Loucy (cell line): ENCODE measurements around the gene CROCC2.

Source experiments
- H2AFZ ChIP-seq: fragments of 200-600 bp; sonication (generic); 2 replicates; pipeline ENCODE4 v1.6.0; 2016; ENCODE audit warnings: antibody characterized with exemption, mild to moderate bottlenecking, low read length, moderate library complexity
- H3F3A ChIP-seq: fragments of 200-600 bp; 2 replicates; pipeline ENCODE4 v1.6.0; 2016; ENCODE audit warnings: antibody characterized with exemption, low read depth, mild to moderate bottlenecking
- H3K27me3 ChIP-seq: fragments of 200-600 bp; sonication (generic); 2 replicates; pipeline ENCODE4 v1.6.1; 2014; ENCODE audit warnings: low read length, mild to moderate bottlenecking; ENCODE audit not compliant: insufficient read depth, poor library complexity, severe bottlenecking
- H3K36me3 ChIP-seq: fragments of 200-600 bp; sonication (generic); 2 replicates; pipeline ENCODE4 v1.6.1; 2016; ENCODE audit warnings: low read length; ENCODE audit not compliant: insufficient read depth
- H3K4me1 ChIP-seq: fragments of 200-600 bp; sonication (generic); 2 replicates; pipeline ENCODE4 v1.5.1; 2014; ENCODE audit warnings: low read length, mild to moderate bottlenecking; ENCODE audit not compliant: insufficient read depth, poor library complexity, severe bottlenecking
- H3K4me2 ChIP-seq: fragments of 200-600 bp; sonication (generic); 2 replicates; pipeline ENCODE4 v1.6.0; 2014; ENCODE audit warnings: antibody characterized with exemption, low read length, low read depth, mild to moderate bottlenecking; ENCODE audit not compliant: poor library complexity, severe bottlenecking
- H3K4me3 ChIP-seq: fragments of 200-600 bp; sonication (generic); 2 replicates; pipeline ENCODE4 v1.5.1; 2014; ENCODE audit warnings: low read length, mild to moderate bottlenecking, mixed read lengths; ENCODE audit not compliant: poor library complexity, severe bottlenecking
- H3K79me2 ChIP-seq: fragments of 200-600 bp; sonication (generic); 2 replicates; pipeline ENCODE4 v1.6.1; 2014; ENCODE audit warnings: low read length; ENCODE audit not compliant: insufficient read depth
- H3K9ac ChIP-seq: fragments of 200-600 bp; sonication (generic); 2 replicates; pipeline ENCODE4 v1.6.0; 2014; ENCODE audit warnings: mild to moderate bottlenecking, low read depth, low read length, moderate library complexity; ENCODE audit not compliant: poor library complexity, severe bottlenecking
- H3K9me2 ChIP-seq: fragments of 200-600 bp; sonication (generic); replicated peaks from 2 replicates; pipeline ENCODE4 v1.6.1; 2016; ENCODE audit warnings: low read depth, low read length, mixed read lengths
- H3K9me3 ChIP-seq: fragments of 200-600 bp; sonication (generic); 2 replicates; pipeline ENCODE4 v1.6.1; 2014; ENCODE audit warnings: mild to moderate bottlenecking, antibody characterized with exemption, low read length, low read depth; ENCODE audit not compliant: insufficient read depth
- H4K20me1 ChIP-seq: fragments of 200-600 bp; sonication (generic); 2 replicates; pipeline ENCODE4 v1.6.0; 2014; ENCODE audit warnings: antibody characterized with exemption, low read length, mild to moderate bottlenecking; ENCODE audit not compliant: insufficient read depth, poor library complexity, severe bottlenecking
- EZH2phosphoT487 ChIP-seq: fragments of 200-600 bp; IDR thresholded peaks from 2 replicates; pipeline ENCODE4 v1.6.1; 2018; ENCODE audit warnings: antibody characterized with exemption, mild to moderate bottlenecking, moderate library complexity, borderline replicate concordance
- TF ChIP-seq, protein P1 (sequence below): fragments of 200-600 bp; sonication (generic); conservative IDR thresholded peaks from 2 replicates; pipeline ENCODE4 v1.5.1; 2014; ENCODE audit warnings: mild to moderate bottlenecking, antibody characterized with exemption, low read length

Gene CROCC2

DNA sequence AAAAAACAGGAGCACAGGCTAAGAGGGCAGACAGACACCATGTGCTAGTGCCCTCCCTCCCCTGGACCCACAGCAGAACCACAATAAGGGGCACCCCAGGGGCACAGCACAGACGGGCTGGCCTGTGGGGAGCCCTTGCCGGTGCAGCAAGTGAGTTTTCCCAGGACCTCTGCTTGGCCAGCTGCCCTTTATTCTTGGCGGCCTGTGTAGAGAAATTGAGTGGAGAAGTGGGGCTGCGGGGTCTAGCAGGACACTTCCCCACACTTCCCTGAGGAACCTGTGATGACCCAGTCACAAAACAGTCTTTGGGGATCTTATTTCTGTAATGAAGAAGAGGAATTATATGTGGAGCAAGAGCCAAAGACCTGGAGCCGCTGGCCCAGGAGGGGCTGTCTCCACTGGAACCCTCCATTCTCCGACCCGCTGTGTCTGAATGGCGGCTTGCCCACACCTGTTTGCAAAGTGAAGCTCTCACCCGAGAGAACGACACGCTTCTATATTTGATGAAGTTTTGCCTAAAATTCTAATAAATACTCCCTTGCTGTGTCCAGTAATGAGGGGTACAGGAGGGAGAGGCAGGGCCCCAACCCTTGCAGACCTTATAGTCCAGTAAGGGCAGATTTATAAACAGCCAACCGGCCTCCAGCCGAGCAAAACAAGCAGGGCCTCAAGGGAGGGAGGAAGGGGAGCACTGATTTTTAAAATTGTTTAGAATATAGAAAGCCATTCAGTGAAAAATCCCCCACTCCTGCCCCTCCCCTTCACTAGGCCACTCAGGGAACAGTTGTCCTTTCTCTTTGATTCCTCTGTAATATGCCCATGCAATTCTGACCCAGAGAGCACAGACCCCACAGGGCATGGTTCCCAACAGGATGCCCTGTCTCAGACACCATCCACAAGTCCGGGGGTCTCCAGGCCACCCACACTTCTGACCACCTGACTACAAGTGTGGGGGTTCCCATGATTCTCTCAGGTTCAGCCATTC lies 47.6 kb downstream of the CROCC2 start:
- H3K27me3 ChIP-seq = no peaks in the 10 kb centered on the region
- H3K9me2 ChIP-seq = no peaks in the 10 kb centered on the region
- no peak overlapping the region for H2AFZ ChIP-seq

DNA sequence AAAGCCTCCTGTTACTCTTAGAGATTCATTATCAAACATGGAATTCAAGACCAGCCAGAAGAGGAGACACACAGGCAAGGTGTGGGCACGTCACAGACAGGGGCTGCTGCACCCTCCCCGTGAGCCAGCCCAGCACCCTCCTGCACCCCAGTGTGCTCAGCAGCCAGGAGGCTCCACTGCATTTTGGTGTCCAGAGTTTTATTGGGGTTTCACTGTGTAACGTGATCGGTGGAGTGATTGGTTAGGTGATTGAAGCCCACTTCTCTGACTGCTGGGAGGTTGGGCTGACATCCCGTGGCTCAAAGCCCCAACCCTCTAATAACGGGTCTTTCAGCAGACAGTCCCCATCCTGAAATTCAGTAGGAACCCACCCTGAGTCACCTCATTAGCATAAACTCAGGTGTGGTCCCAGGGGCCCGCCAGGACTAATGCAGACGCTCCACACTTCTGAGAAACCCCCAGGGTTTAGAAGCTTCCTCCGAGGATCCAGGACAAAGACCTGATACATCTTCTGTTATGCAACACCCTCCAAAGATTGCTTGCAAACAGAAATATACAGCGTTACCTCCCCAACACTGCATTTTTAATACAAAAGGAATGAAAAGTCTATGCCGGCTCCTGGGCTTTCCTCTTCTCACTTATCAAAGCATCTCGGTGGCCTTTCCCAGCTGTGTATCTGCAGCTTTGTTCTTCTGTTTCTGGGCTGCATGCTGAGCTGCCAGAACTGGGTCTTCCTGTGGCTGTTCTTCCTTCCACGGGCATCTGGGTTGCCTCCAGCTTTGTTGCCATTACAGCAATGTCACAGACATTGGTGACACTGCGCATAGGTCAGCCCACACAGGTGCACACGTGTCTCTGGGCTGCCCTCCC lies 48.5 kb downstream of the CROCC2 start:
- Histone ChIP-seq H4K20me1 (no peaks in the 10 kb centered on the region), H3F3A (no peaks in the 10 kb centered on the region), H3K4me2 (no peak overlapping the region), H3K79me2 (no peaks in the 10 kb centered on the region), H3K9ac (no peak overlapping the region), H3K36me3 (no peaks in the 10 kb centered on the region), H3K9me3 (no peaks in the 10 kb centered on the region), H3K27me3 (no peaks in the 10 kb centered on the region), H3K4me1 (no peaks in the 10 kb centered on the region), H3K9me2 (no peaks in the 10 kb centered on the region), H2AFZ (no peak overlapping the region), H3K4me3 (no peak overlapping the region)
- no peak for TF ChIP-seq EZH2phosphoT487
- TF ChIP-seq, protein P1, sequence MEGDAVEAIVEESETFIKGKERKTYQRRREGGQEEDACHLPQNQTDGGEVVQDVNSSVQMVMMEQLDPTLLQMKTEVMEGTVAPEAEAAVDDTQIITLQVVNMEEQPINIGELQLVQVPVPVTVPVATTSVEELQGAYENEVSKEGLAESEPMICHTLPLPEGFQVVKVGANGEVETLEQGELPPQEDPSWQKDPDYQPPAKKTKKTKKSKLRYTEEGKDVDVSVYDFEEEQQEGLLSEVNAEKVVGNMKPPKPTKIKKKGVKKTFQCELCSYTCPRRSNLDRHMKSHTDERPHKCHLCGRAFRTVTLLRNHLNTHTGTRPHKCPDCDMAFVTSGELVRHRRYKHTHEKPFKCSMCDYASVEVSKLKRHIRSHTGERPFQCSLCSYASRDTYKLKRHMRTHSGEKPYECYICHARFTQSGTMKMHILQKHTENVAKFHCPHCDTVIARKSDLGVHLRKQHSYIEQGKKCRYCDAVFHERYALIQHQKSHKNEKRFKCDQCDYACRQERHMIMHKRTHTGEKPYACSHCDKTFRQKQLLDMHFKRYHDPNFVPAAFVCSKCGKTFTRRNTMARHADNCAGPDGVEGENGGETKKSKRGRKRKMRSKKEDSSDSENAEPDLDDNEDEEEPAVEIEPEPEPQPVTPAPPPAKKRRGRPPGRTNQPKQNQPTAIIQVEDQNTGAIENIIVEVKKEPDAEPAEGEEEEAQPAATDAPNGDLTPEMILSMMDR = no peak

More for the DNA sequence above, 47.6 kb downstream of the CROCC2 start:
- H3K36me3 ChIP-seq = no peaks in the 10 kb centered on the region
- H3K9ac ChIP-seq = no peak overlapping the region
- H4K20me1 ChIP-seq = no peaks in the 10 kb centered on the region
- H3F3A ChIP-seq = no peaks in the 10 kb centered on the region
- no peaks in the 10 kb centered on the region for H3K79me2 ChIP-seq
- TF ChIP-seq, protein P1 = no peak
- no peak for TF ChIP-seq EZH2phosphoT487
- H3K4me1 ChIP-seq = no peaks in the 10 kb centered on the region
- H3K4me2 ChIP-seq = no peak overlapping the region
- no peak overlapping the region for H3K4me3 ChIP-seq
- peaks cover 6% of the 10 kb centered on the region; the same call in 1 of the 2 replicates for H3K9me3 ChIP-seq

DNA sequence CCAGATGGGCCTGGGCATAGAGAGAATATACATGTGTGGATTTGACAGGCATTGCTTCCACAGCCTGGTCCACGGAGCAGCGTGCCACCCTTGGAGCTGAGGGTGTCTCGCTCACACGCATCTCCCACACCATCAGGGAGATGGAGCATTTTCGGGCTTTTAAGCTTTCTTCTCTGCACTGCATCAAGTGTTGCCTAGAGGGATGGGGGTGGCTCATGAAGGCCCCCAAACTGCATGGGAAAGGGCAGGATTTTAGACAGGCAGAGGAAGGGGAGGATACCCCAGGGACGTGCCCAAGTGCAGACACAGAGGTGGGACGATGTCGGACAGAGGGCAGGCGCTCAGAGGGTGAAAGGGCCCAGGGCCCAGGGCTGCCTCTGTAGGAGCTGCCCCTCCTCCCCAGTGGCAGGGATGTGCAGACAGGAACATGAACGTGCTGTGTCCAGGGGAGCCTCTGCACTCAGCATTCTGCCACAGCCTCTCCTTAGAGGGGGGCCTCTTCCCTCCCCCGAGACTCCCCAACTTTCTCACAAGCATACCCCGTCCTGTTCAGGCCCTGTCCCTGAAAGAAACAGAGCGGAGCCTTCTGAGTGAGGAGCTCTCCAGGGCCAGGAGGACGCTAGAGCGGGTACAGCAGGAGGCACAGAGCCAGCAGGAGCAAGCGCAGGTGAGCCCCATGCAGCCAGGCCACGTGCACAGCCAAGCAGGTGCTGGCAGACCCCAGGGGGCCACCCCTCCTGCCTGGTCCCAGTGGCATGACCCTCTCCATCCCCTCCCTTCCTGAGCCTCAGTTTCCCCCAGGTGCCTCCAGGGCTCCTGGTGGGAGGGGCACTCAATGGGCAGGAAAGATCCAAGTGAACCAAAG lies 49.4 kb downstream of the CROCC2 start:
- H3K27me3 ChIP-seq = no peaks in the 10 kb centered on the region
- no peaks in the 10 kb centered on the region for H3K36me3 ChIP-seq
- no peaks in the 10 kb centered on the region for H3K9me2 ChIP-seq
- H3K79me2 ChIP-seq = no peaks in the 10 kb centered on the region
- no peaks in the 10 kb centered on the region for H3K9me3 ChIP-seq
- TF ChIP-seq EZH2phosphoT487 = no peak
- TF ChIP-seq, protein P1 = no peak
- H4K20me1 ChIP-seq = no peaks in the 10 kb centered on the region
- no peak overlapping the region for H3K4me2 ChIP-seq
- H3K4me3 ChIP-seq = no peak overlapping the region
- H3K9ac ChIP-seq = no peak overlapping the region
- H2AFZ ChIP-seq = no peak overlapping the region
- no peaks in the 10 kb centered on the region for H3K4me1 ChIP-seq
- H3F3A ChIP-seq = no peaks in the 10 kb centered on the region
